Activated T-cell treated with anti-CD3 and anti-CD28 coated beads, Interleukin-2, amount 50 U/mL, for 72 hours (primary cell): ENCODE measurements around the gene GRIK1. TPM values are rescaled to one million over a fixed set of nuclear protein-coding genes. Genes with fewer than 3 reads are reported as not detected.

Source experiments
- ATAC-seq, 2 donors: fragments of 150-1000 bp; cut with Tn5 transposase; replicated peaks in 1 of 2; 2 replicates each; pipeline ENCODE4 v1.10.0; 2021; ENCODE audit warnings: moderate library complexity in 2 of 2, mild to moderate bottlenecking in 1 of 2
- DNase-seq, 2 donors: peaks; one replicate each; pipeline ENCODE4 v3.0.0; 2021 to 2022; ENCODE audit warnings: mixed read lengths in 1 of 2
- H3K27ac Mint-ChIP-seq: one replicate; pipeline ENCODE4 v1.8.0; 2022; ENCODE audit warnings: mild to moderate bottlenecking, moderate library complexity, mixed read lengths
- H3K27me3 Mint-ChIP-seq: one replicate; pipeline ENCODE4 v1.8.0; 2022; ENCODE audit warnings: low read depth, mixed read lengths
- H3K36me3 Mint-ChIP-seq, 2 donors: one replicate each; pipeline ENCODE4 v1.8.0; 2022; ENCODE audit warnings: mixed read lengths in 2 of 2, mild to moderate bottlenecking in 1 of 2; ENCODE audit not compliant: insufficient read depth in 2 of 2
- H3K4me1 Mint-ChIP-seq: one replicate; pipeline ENCODE4 v1.8.0; 2022; ENCODE audit warnings: low read depth, mixed read lengths
- H3K4me3 Mint-ChIP-seq, 2 donors: one replicate each; pipeline ENCODE4 v1.8.0; 2022; ENCODE audit warnings: mild to moderate bottlenecking in 2 of 2, mixed read lengths in 2 of 2, moderate library complexity in 2 of 2
- H3K9me3 Mint-ChIP-seq, 2 donors: one replicate each; pipeline ENCODE4 v1.8.0; 2022; ENCODE audit warnings: mixed read lengths in 2 of 2
- total RNA-seq, 2 donors: library from RNA; stranded (reverse); gene quantifications; one replicate each; pipeline ENCODE4 v1.2.3, GENCODE V29; 2022

The GRIK1 gene
- total RNA-seq, 2 donors from 2014 or later = not detected

GRCh38 chr21:29660047-29660720 is 279.6 kb downstream of the GRIK1 start:
- Mint-ChIP-seq H3K27ac (no peak overlapping the region), H3K27me3 (peaks cover 23% of the 10 kb centered on the region), H3K36me3 (peaks cover 3 to 5% of the 10 kb centered on the region in 2 donors), H3K4me1 (peaks cover 18% of the 10 kb centered on the region), H3K9me3 (peaks cover 3 to 5% of the 10 kb centered on the region in 2 donors), H3K4me3 (no peak overlapping the region)
- DNase-seq (no peak), ATAC-seq (no peak)

- H3K36me3 Mint-ChIP-seq = peaks cover 3 to 5% of the 10 kb centered on the region in 2 donors
- H3K27ac Mint-ChIP-seq = no peak overlapping the region
- DNase-seq = no peak
- H3K9me3 Mint-ChIP-seq = peaks cover 3 to 9% of the 10 kb centered on the region in 2 donors
- H3K4me3 Mint-ChIP-seq = no peak overlapping the region
- H3K27me3 Mint-ChIP-seq = peaks cover 13% of the 10 kb centered on the region
- peaks cover 28% of the 10 kb centered on the region for H3K4me1 Mint-ChIP-seq
- ATAC-seq = no peak
These were observed 280.9 kb downstream of the GRIK1 start for GRCh38 chr21:29658934-29659203.

- peaks cover 32% of the 10 kb centered on the region for H3K4me1 Mint-ChIP-seq
- ATAC-seq = no peak
- peaks cover 3 to 5% of the 10 kb centered on the region in 2 donors for H3K36me3 Mint-ChIP-seq
- no peak for DNase-seq
- no peak overlapping the region for H3K4me3 Mint-ChIP-seq
- H3K27me3 Mint-ChIP-seq = peaks cover 8% of the 10 kb centered on the region
- H3K27ac Mint-ChIP-seq = no peak overlapping the region
- H3K9me3 Mint-ChIP-seq = peaks cover 3 to 9% of the 10 kb centered on the region in 2 donors
These were observed 281.4 kb downstream of the GRIK1 start for GRCh38 chr21:29658177-29658933.

- H3K4me3 Mint-ChIP-seq = peak overlapping the region; percentile 61 to 84
- no peak for DNase-seq
- peak overlapping the region; percentile 94 for H3K27ac Mint-ChIP-seq
- peaks cover 32% of the 10 kb centered on the region for H3K4me1 Mint-ChIP-seq
- peaks cover under 1% of the 10 kb centered on the region for H3K27me3 Mint-ChIP-seq
- no peak for ATAC-seq
- H3K36me3 Mint-ChIP-seq = peaks cover 3 to 5% of the 10 kb centered on the region in 2 donors
- peaks cover 3 to 9% of the 10 kb centered on the region in 2 donors for H3K9me3 Mint-ChIP-seq
These were observed 282.4 kb downstream of the GRIK1 start for GRCh38 chr21:29657240-29657989.

- Mint-ChIP-seq H3K36me3 (peaks cover 3 to 5% of the 10 kb centered on the region in 2 donors), H3K4me3 (peak overlapping the region; percentile 61 to 84), H3K4me1 (peaks cover 32% of the 10 kb centered on the region), H3K9me3 (peaks cover 3 to 9% of the 10 kb centered on the region in 2 donors), H3K27me3 (no peaks in the 10 kb centered on the region), H3K27ac (peak overlapping the region; percentile 94)
- DNase-seq (peak; percentile 19 to 26), ATAC-seq (peak; percentile 97 to 99)
These were observed 283.1 kb downstream of the GRIK1 start for GRCh38 chr21:29656504-29657239.

- H3K36me3 Mint-ChIP-seq = peaks cover 3 to 5% of the 10 kb centered on the region in 2 donors
- ATAC-seq = no peak
These were observed 284.2 kb downstream of the GRIK1 start for GRCh38 chr21:29655577-29655976.

GRCh38 chr21:29654855-29655254 is 284.9 kb downstream of the GRIK1 start:
- DNase-seq = no peak
- no peak for ATAC-seq
- H3K36me3 Mint-ChIP-seq = peaks cover 0 to 2% of the 10 kb centered on the region in 2 donors
- peaks cover 0 to 7% of the 10 kb centered on the region in 2 donors for H3K9me3 Mint-ChIP-seq
- H3K4me1 Mint-ChIP-seq = peaks cover 32% of the 10 kb centered on the region
- H3K27me3 Mint-ChIP-seq = no peaks in the 10 kb centered on the region
- no peak overlapping the region for H3K27ac Mint-ChIP-seq
- no peak overlapping the region for H3K4me3 Mint-ChIP-seq

More at GRCh38 chr21:29655577-29655976, 284.2 kb downstream of the GRIK1 start:
- Mint-ChIP-seq H3K4me1 (peaks cover 32% of the 10 kb centered on the region), H3K27ac (peak overlapping the region; percentile 64), H3K4me3 (peak overlapping the region; percentile 40 to 56), H3K9me3 (peaks cover 3 to 9% of the 10 kb centered on the region in 2 donors), H3K27me3 (no peaks in the 10 kb centered on the region)
- no peak for DNase-seq

- peak overlapping the region; percentile 47 for H3K27ac Mint-ChIP-seq
- no peak overlapping the region for H3K4me3 Mint-ChIP-seq
- peaks cover 32% of the 10 kb centered on the region for H3K4me1 Mint-ChIP-seq
- DNase-seq (no peak), ATAC-seq (no peak)
- H3K9me3 Mint-ChIP-seq = peaks cover 0 to 7% of the 10 kb centered on the region in 2 donors
- H3K27me3 Mint-ChIP-seq = no peaks in the 10 kb centered on the region
- peaks cover 0 to 2% of the 10 kb centered on the region in 2 donors for H3K36me3 Mint-ChIP-seq
These were observed 285.6 kb downstream of the GRIK1 start for GRCh38 chr21:29654203-29654602.

GRCh38 chr21:29650523-29651022 is 289.2 kb downstream of the GRIK1 start:
- no peak overlapping the region for H3K4me3 Mint-ChIP-seq

GRCh38 chr21:29649406-29649814 is 290.4 kb downstream of the GRIK1 start:
- Mint-ChIP-seq H3K9me3 (peaks cover 0 to under 1% of the 10 kb centered on the region in 2 donors), H3K4me1 (peaks cover 10% of the 10 kb centered on the region), H3K27me3 (no peaks in the 10 kb centered on the region), H3K27ac (no peak overlapping the region), H3K4me3 (no peak overlapping the region), H3K36me3 (no peaks in the 10 kb centered on the region)
- DNase-seq = no peak
- ATAC-seq = no peak

More at GRCh38 chr21:29650523-29651022, 289.2 kb downstream of the GRIK1 start:
- DNase-seq = no peak
- H3K9me3 Mint-ChIP-seq = peaks cover 0 to 6% of the 10 kb centered on the region in 2 donors
- H3K4me1 Mint-ChIP-seq = peaks cover 17% of the 10 kb centered on the region
- peaks cover 0 to 2% of the 10 kb centered on the region in 2 donors for H3K36me3 Mint-ChIP-seq
- H3K27ac Mint-ChIP-seq = no peak overlapping the region
- no peak for ATAC-seq
- H3K27me3 Mint-ChIP-seq = no peaks in the 10 kb centered on the region

GRCh38 chr21:29648710-29649240 is 291.0 kb downstream of the GRIK1 start:
- H3K4me1 Mint-ChIP-seq = peaks cover 4% of the 10 kb centered on the region
- H3K4me3 Mint-ChIP-seq = no peak overlapping the region
- H3K36me3 Mint-ChIP-seq = no peaks in the 10 kb centered on the region
- H3K27ac Mint-ChIP-seq = no peak overlapping the region
- ATAC-seq (no peak), DNase-seq (no peak)
- no peaks in the 10 kb centered on the region for H3K27me3 Mint-ChIP-seq
- no peaks in the 10 kb centered on the region for H3K9me3 Mint-ChIP-seq

GRCh38 chr21:29647353-29647781 is 292.4 kb downstream of the GRIK1 start:
- H3K4me1 Mint-ChIP-seq = no peaks in the 10 kb centered on the region
- peaks cover 0 to 2% of the 10 kb centered on the region in 2 donors for H3K9me3 Mint-ChIP-seq
- no peak overlapping the region for H3K27ac Mint-ChIP-seq
- no peaks in the 10 kb centered on the region for H3K36me3 Mint-ChIP-seq
- no peak overlapping the region for H3K4me3 Mint-ChIP-seq
- ATAC-seq (no peak), DNase-seq (no peak)
- no peaks in the 10 kb centered on the region for H3K27me3 Mint-ChIP-seq
